HepG2 (cell line): ENCODE data around the gene KCNIP4. TPM values are rescaled to one million over a fixed set of nuclear protein-coding genes. Genes with fewer than 3 reads are reported as not detected.

Source experiments
- ATAC-seq: fragments of 200-7000 bp; cut with Tn5 transposase; 3 replicates; pipeline ENCODE4 v1.9.1; 2020; ENCODE audit warnings: mild to moderate bottlenecking, moderate library complexity
- BruUV-seq: library from RNA; stranded (reverse); fragments of 400-500 nt; replicated peaks from 2 replicates; lab custom pipeline; 2021; lab: Mats Ljungman, UMichigan
- CTCF ChIA-PET: fragments of 300-600 bp; formaldehyde crosslinking; extraction: SDS; loops from one replicate; lab custom pipeline; 2021; ENCODE audit warnings: low total read pairs, inconsistent platforms, low intra/inter-chr PET ratio; lab: Yijun Ruan, JAX
- POLR2A ChIA-PET: fragments of 350-600 bp; sonication (Branson Sonifier 250); formaldehyde crosslinking; loops from one replicate; lab custom pipeline; 2020; ENCODE audit warnings: antibody characterized with exemption, inconsistent platforms; lab: Yijun Ruan, JAX
- DNase-seq: peaks from one replicate; pipeline ENCODE4 v3.0.0-alpha.2; 2015; ENCODE audit warnings: low spot score
- FAIRE-seq: peaks from 3 replicates; lab custom pipeline; 2011; peaks lifted over from hg19 to GRCh38; lab: Jason Lieb, UNC
- H2AFZ ChIP-seq: one replicate; pipeline ENCODE4 v1.6.1; 2011; ENCODE audit warnings: low read length, inconsistent platforms
- H3K27ac ChIP-seq: fragments of 300-600 bp; 3 replicates; pipeline ENCODE4 v1.8.0; 2011; ENCODE audit warnings: mixed run types, mild to moderate bottlenecking, mixed read lengths, low read length, inconsistent platforms; ENCODE audit not compliant: insufficient read depth; ENCODE audit errors: extremely low read length
- H3K27me3 ChIP-seq, 2 experiments: fragments of 200-600 bp in 1 of 2; 2 replicates in 1 of 2; 3 replicates in 1 of 2; pipeline versions ENCODE4 v1.6.0 to v1.8.0; 2011; ENCODE audit warnings: low read length in 2 of 2, mild to moderate bottlenecking in 2 of 2, moderate library complexity in 2 of 2, inconsistent platforms in 1 of 2; ENCODE audit not compliant: insufficient read depth in 2 of 2, control insufficient read depth in 1 of 2
- H3K36me3 ChIP-seq, 2 experiments: fragments of 200-600 bp in 1 of 2; replicated peaks in 1 of 2; 2 replicates in 1 of 2; 3 replicates in 1 of 2; pipeline versions ENCODE4 v1.5.1 to v1.8.0; 2011; ENCODE audit warnings: low read length in 2 of 2, inconsistent platforms in 1 of 2; ENCODE audit not compliant: insufficient read depth in 2 of 2, control insufficient read depth in 1 of 2
- H3K4me1 ChIP-seq: 2 replicates; pipeline ENCODE4 v1.5.1; 2012; ENCODE audit warnings: low read length, inconsistent platforms; ENCODE audit not compliant: insufficient read depth
- H3K4me2 ChIP-seq: 2 replicates; pipeline ENCODE4 v1.6.0; 2011; ENCODE audit warnings: low read depth, low read length, inconsistent platforms
- H3K4me3 ChIP-seq, 3 experiments: fragments of 200-600 bp in 1 of 3; sonication (generic), shearing (Covaris generic) in 1 of 3; replicated peaks in 1 of 3; 2 replicates each; pipeline ENCODE4 v1.5.1; 2011 to 2016; ENCODE audit warnings: low read length in 3 of 3, inconsistent platforms in 2 of 3, low read depth in 2 of 3, mild to moderate bottlenecking in 2 of 3, control low read depth in 1 of 3, mixed read lengths in 1 of 3; ENCODE audit not compliant: insufficient read depth in 1 of 3
- H3K79me2 ChIP-seq: one replicate; pipeline ENCODE4 v1.6.1; 2011; ENCODE audit warnings: low read length, inconsistent platforms; ENCODE audit not compliant: insufficient read depth
- H3K9ac ChIP-seq: 2 replicates; pipeline ENCODE4 v1.6.0; 2011; ENCODE audit warnings: mild to moderate bottlenecking, low read depth, low read length, inconsistent platforms; ENCODE audit not compliant: insufficient read depth
- H3K9me3 ChIP-seq: 2 replicates; pipeline ENCODE4 v1.5.1; 2012; ENCODE audit warnings: mild to moderate bottlenecking, low read length
- H4K20me1 ChIP-seq: 2 replicates; pipeline ENCODE4 v1.6.0; 2011; ENCODE audit warnings: inconsistent platforms, mild to moderate bottlenecking, low read length, moderate library complexity; ENCODE audit not compliant: insufficient read depth
- AHDC1 ChIP-seq: sonication (generic); formaldehyde crosslinking; IDR thresholded peaks from 2 replicates; pipeline ENCODE4 v1.5.1; 2020; ENCODE audit warnings: mild to moderate bottlenecking, missing genetic modification reagents, borderline replicate concordance
- BHLHE40 ChIP-seq: IDR thresholded peaks from 2 replicates; pipeline ENCODE4 v1.6.1; 2011; ENCODE audit warnings: low read length, improper control_type of control experiment
- ELF1 ChIP-seq: sonication (generic); formaldehyde crosslinking; IDR thresholded peaks from 2 replicates; pipeline ENCODE4 v1.4.0; 2020; ENCODE audit warnings: missing genetic modification reagents
- FOSL1 ChIP-seq: sonication (generic); formaldehyde crosslinking; IDR thresholded peaks from 2 replicates; pipeline ENCODE4 v1.9.0; 2021; ENCODE audit warnings: missing genetic modification reagents, borderline replicate concordance
- NFYC ChIP-seq: IDR thresholded peaks from 2 replicates; pipeline ENCODE4 v1.6.1; 2016; ENCODE audit warnings: missing genetic modification reagents, missing compliant biosample characterization
- RBM22 ChIP-seq: fragments of 200-400 bp; formaldehyde crosslinking; optimal IDR thresholded peaks from 2 replicates; pipeline ENCODE3; 2017; ENCODE audit warnings: mild to moderate bottlenecking, low read length, moderate library complexity
- SP4 ChIP-seq: sonication (generic); formaldehyde crosslinking; IDR thresholded peaks from 2 replicates; pipeline ENCODE4 v1.8.1; 2023; ENCODE audit warnings: mild to moderate bottlenecking, missing genetic modification reagents
- ZBTB42 ChIP-seq: sonication (generic); formaldehyde crosslinking; IDR thresholded peaks from 2 replicates; pipeline ENCODE4 v1.5.0; 2020; ENCODE audit warnings: mild to moderate bottlenecking, missing genetic modification reagents
- ZNF780A ChIP-seq: sonication (generic); formaldehyde crosslinking; IDR thresholded peaks from 2 replicates; pipeline ENCODE4 v1.8.0; 2022; ENCODE audit warnings: mild to moderate bottlenecking, missing genetic modification reagents, moderate library complexity
- WGBS: methylation state at CpG from one replicate; pipeline ENCODE4 v1.1.6; 2017; ENCODE audit warnings: low lambda C conversion rate; 5-methylcytosine and 5-hydroxymethylcytosine counted together
- in situ Hi-C: cut with HindIII; loops from 2 replicates; pipeline ENCODE4 v1.10.0; 2017; ENCODE audit warnings: low pct_unique_long_range_greater_than_20kb; ENCODE audit not compliant: extremely low pct_ligation_motif_present
- intact Hi-C: fragments of 100-400 bp; cut with micrococcal nuclease; formaldehyde crosslinking; loops from one replicate; pipeline ENCODE4 v1.10.0; 2022; ENCODE audit not compliant: unreplicated experiment
- polyA plus RNA-seq, 8 experiments: library from polyadenylated mRNA; depleted of rRNA in 3 of 8; stranded (reverse) in 7 of 8; unstranded in 1 of 8; fragments of >200 nt; fragmentation: Illumina TruSeq in 4 of 8; extraction: Trizol in 4 of 8; gene quantifications; 2 replicates each; pipeline versions ENCODE4 v1.2.1 to v1.2.3, GENCODE V29; 2011 to 2016; ENCODE audit warnings: low read depth in 4 of 8, missing spikeins in 1 of 8, mixed read lengths in 1 of 8; ENCODE audit not compliant: insufficient read depth in 1 of 8
- total RNA-seq, 5 experiments: library from RNA; depleted of rRNA; stranded (reverse); fragments of >200 nt; fragmentation: Illumina TruSeq; extraction: Trizol; gene quantifications; 2 replicates each; pipeline ENCODE4 v1.2.3, GENCODE V29; 2016; ENCODE audit warnings: low read depth in 1 of 5

Gene KCNIP4
- total and polyA plus RNA-seq, 2 of the 13 experiments (the other 11 are each of a cell fraction or from before 2014, with no cell fraction given): 0.09 TPM; not detected in 1

DNA sequence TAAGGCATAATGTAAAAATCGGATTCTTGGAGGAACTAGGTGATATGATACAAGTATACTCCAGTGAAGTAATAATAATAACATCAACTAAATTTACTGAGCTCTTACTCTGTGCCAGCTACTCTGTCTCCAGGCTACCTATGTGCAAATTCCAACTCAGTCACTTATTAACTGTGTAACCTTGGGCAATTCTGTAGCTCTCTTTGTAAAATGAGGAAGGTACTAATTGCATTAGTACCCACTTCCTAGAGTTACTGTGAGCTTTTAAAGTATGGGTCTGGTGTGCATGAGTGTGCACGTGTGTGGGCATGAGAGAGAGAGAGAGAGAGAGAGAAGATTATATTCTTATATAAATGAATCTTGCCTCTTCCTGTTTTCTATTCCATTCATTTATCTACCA, 169.9 kb downstream of the KCNIP4 start (continued):
- TF ChIP-seq AHDC1 (CRISPR knock-in tag): no peak
- TF ChIP-seq SP4: no peak
- TF ChIP-seq NFYC (CRISPR knock-in tag): no peak
- TF ChIP-seq ZBTB42 (CRISPR knock-in tag): no peak

DNA sequence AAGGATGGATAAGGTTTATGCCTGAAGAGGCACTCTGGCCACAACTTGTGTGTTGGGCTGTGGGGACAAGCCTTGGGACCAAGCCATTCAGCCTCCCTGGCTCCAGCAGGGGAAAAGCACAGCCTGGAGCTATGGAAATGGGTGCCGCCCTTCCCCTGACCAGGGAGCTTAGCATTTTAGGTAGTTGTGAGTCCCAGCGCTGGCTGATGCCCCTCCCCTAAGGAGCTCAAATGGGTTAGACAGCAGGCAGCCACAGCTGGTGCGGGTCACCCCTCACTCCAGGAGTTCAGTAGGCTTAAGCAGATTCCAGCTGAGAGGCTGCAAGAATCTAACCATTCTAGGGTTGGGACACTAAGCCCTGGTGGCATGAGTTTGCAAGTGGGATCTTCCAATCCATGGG, 172.9 kb downstream of the KCNIP4 start:
- Histone ChIP-seq H3K4me3 (no peak overlapping the region), H3K9me3 (peaks cover 5% of the 10 kb centered on the region; the same call in 1 of the 2 replicates), H4K20me1 (no peaks in the 10 kb centered on the region), H3K9ac (no peak overlapping the region), H2AFZ (no peak overlapping the region)
- BruUV-seq: no TSS peak
- no peak for ATAC-seq
- TF ChIP-seq AHDC1 (CRISPR knock-in tag) (no peak), RBM22 (no peak), BHLHE40 (no peak), ZNF780A (CRISPR knock-in tag) (no peak), ELF1 (CRISPR knock-in tag) (no peak), FOSL1 (CRISPR knock-in tag) (no peak)
- TF ChIP-seq, all 625 proteins: peak for 0
- DNase-seq (no peak), FAIRE-seq (no peak)
- no peak overlapping the region for H3K4me2 ChIP-seq
- H3K36me3 ChIP-seq: no peaks in the 10 kb centered on the region
- in situ Hi-C loops: no loop called here
- H3K79me2 ChIP-seq: no peaks in the 10 kb centered on the region
- ChIA-PET POLR2A (no interaction called here), CTCF (no interaction called here)
- H3K27ac ChIP-seq: no peak overlapping the region
- intact Hi-C loops: no loop called here
- H3K4me1 ChIP-seq: peaks cover 10% of the 10 kb centered on the region
- no peaks in the 10 kb centered on the region; a peak in 1 of 5 replicates for H3K27me3 ChIP-seq
- no CpG with 5 or more reads among the region's 3 CpGs for WGBS
